Anterior cingulate cortex (tissue), 58 donors: ENCODE measurements around the gene TCF23.
"Not testable (repeated sequence)": the region's sequence is repeated elsewhere in the genome, so short reads cannot be mapped to it uniquely, and the experiment has no call there.

ENCODE experiments used
- DNase-seq, 58 donors: peaks; one replicate each; lab custom pipeline; 2025; lab: John Stamatoyannopoulos, UW

TCF23 gene

DNA sequence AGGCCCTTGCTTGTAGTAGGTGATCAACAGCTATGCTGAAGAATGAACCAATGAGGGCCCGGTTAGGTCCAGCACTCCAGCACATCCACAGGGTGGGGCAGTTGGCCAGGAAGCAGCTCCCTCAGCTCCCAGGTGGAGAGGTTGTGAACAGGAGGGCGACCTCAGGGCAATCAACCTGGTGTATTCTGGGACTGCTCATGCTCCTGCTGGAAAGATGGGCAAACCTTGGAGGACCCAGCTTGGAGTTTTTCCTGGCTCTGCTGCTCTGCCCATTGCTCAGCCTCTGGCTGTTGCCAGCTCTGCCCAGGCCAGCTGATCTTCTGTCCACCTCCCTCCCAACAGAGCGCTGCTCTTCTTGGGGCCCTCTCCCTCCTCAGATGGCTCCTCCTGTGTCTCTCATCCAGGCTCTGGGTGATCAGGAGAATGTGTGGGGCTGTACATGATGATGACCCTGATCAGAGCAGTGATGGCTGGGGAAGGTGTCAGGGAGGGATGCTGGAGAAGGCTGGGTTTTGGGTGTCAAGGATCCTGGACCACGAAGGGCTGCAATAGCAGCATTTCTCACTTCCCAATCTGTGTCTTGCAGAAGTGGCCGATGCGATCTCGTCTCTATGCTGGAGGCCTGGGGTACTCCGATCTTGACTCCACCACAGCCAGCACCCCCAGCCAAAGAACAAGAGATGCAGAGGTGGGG lies 3.4 kb downstream of the TCF23 start:
- DNase-seq: no peak

DNA sequence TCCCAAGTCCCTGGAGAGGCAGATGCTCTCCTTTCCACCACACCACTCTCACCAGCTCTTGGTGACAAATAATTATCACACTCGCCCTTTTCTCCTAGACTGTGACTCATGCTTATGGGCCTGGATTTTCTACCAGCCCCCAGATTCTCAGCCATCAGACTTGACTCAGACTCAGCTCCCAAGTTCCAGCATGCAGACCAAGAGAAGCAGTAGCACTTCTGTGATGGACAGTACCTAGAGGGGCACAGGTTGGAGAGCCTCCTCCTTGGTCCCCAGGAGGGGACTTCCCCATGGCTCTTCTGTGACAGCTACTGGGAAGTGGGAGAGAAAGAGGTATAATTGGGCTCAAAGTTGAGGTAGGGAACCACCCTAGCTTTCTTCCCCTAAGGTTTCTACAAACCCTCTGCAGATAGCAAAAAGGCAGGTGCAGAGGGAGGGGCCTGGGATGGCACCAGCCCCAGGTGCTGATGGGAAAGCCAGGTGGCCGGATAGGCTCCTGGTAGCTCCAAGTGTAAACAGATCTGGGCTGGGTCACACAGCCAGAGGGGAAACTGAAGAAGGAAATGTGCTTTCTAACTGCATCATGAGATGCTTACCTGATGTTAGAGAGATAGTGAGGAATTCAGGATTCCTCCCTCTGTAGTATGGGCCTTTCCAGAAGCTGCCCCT lies 4.1 kb downstream of the TCF23 start:
- DNase-seq: peak in 1 of 58 donors; percentile 37

DNA sequence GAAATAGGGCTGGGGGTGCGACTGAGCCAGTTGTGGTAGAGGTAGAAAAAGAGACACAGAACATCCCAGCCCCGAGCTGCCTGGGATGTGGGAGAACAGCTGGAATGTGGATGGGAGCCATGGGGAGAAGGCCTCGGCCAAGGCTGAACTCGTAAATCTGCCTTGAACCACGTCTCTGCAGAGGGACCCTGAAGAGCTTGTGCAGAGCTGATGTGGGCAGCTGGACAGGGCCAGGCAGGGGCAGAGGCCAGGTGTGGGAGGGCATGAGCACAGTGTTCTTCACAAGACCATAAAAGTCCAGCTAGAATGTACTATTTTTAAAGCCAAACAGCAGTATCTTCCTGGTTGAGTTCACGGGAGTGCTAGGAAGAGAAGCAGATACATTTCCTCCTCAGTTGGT lies 5.7 kb downstream of the TCF23 start:
- no peak for DNase-seq

DNA sequence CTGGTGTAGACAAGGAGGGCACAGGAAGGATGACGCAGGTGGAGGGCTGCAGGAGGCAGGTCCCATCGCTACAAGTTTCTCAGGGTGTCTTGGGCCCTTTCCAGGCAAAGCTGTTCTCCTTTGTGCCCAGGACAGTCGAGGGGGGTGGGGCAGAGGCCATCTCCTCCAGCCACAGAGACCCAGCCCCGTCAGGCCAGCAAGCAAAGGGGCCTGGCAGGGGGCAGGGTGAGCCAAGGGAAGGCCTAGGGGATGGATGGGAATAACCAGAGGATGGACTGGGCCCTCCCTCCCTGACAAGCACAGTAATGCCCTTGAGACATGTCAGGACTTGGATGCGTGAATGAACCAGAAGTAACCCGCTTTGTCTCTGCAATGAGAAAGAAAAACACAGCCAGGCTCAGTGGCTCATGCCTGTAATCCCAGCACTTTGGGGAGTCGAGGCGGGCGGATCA lies 6.3 kb downstream of the TCF23 start:
- DNase-seq: no peak

DNA sequence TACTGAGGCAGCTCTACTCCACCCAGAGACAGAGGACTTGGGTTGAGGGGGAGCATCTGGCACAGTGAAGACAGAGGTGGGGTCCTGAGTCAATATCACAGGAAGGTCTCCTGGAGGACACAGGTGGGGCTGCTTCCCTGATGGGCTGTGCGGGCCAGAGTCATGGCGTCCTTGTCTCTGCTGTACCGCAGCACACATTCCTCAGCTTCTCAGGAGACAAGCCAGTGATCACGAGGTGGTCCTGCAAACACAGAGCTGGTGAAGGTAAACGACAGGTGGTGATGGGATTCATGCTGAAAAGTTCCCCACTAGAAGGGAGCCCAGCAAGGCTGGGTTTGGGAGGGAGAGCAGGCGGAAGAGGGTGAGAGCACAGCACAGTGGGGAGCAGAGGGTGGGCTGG lies 9.7 kb downstream of the TCF23 start:
- no peak for DNase-seq

DNA sequence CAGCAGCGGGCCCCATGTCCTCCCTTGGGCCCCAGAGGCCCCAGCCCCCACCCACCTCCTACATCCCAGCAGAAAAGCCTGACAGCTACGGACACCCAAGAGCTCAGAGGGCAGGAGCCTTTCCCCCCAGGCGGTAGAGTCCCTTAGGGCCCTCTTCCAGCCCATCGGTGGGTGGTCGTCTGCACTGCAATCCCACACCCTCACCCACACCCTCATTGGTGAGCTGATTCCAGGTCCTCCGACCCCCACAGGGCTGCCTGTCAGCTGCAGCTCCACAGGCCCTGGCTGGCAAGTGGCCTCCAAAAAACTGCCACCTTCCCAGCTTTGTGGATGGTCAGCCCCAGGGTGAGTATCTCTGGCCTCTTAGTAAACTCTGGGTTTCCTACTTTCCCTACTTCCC lies 10.5 kb downstream of the TCF23 start:
- DNase-seq: no peak

DNA sequence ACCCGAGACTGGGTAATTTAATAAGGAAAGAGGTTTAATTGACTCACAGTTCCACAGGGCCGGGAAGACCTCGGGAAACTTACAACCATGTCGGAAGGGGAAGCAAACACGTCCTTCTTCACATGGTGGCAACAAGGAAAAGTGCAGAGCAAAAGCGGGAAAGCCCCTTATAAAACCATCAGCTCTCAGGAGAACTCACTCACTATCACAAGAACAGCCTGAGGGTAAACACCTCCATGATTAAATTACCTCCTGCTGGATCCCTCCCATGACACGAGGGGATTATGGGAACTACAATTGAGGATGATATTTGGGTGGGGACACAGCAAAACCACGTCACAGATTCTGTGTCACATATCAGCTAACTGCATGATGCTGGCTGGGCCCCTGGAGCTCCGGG lies 11.4 kb downstream of the TCF23 start:
- DNase-seq: no peak

DNA sequence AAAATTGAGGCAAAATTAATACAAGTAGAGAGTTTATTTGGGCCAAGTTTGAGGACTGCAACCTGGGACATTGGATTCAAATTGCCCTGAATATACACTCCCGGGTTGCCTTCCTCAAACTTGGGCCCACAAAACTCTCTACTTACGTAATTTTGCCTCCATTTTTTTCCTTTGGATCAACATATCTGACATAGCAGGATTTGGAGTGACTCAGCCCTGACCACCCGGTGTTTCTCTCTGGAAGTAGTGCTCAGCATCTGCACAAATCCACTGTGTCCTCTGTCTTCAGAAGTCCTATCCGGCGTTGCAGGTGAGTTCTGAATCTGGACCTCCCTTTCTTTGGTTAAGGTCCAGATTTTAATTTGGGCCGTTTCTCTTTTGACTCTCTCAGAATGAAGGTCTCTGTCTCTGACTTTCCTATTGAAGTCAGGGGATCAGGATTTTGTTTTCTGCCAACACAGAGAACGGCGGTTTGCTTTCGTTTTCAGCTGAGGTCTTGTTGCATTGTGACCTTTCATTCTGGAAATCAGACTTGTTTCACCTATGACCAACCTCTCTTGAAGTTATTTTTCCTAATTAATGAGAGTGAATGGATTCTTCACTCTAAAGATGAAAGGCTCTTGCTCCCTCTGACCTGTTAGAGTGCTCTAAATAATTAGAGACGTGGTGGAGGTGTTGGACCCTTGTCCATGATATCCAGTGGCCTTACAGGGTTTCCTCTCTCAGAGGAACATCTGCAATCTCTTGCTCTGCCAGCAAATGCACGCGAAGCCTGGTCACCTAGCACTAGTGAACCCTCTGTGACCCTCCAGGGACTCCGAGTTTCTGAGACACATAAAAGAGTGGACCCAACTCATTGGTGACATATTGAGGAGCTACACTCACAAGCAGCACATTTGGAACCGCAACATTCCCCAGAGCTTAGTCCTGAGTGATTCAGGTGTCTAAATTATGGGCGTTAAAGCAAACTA lies 13.6 kb downstream of the TCF23 start:
- no peak for DNase-seq

DNA sequence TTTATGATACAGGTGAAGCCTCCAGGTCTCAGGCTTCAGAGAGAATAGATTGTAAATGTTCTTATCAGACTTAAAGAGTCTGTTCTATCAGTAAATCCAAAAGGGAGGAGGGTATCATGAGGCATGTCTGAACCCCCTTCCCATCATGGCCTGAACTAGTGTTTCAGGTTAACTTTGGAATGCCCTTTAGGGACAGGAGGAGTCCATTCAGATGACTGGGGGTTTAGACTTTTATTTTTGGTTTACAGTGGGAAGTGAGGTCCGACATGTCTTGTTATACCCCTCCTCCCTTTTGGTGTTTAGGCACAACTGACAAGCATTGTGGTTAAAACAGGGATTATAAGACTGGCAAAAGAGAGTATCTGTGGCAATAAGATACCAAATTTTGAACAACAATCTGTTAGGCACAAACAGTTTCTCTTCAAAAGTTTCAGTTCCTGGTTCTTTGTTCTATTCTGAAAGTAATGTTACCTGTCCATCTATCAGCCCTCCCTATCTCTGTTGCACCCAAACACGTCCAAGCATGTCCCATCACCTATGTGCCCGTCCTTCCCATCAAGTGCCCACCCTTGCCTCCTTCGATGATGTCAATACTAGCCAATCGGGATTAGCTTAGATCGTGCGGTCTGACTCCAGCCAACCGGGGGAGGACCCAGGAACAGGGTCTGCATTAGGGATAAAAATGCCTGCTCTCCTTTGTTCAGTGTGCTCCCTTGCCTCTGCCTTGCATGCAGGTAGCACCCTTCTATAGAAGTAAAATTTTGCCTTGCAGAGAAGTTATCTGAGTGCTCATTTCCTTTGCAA lies 16.4 kb downstream of the TCF23 start:
- DNase-seq: no peak

DNA sequence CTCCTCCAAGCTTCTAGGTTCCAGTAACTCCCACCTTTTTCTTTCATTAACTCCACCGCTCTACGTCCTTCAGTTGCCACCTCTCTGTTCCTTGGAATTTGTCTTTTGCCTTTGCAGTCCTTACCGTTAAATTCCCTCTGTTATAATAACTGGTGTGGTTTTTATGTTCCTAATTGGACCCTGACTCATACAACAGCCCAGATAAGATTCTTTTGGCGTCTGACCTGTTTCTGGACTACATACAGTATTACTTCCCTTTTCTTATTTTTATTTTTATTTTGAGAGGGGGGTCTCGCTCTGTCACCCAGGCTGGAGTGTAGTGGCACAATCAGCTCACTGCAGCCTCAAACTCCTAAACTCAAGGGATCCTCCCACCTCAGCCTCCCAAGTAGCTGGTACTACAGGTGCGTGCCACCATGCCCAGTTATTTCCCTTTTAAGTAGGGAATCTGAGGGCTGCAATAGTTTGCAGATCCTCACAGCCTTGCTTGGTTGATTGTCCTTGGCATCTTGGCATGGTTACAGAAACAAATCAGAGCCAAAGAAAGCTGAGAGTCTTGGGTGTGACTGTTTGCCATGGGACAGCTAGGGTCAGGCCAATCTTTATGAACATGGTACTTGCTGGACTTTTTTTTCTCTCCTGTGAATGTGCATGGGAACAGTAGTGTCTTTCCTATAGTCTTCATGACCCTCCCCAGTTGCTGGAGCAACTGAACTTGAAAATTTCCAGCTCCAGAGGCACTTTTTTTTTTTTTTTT lies 22.0 kb downstream of the TCF23 start:
- DNase-seq: no peak

DNA sequence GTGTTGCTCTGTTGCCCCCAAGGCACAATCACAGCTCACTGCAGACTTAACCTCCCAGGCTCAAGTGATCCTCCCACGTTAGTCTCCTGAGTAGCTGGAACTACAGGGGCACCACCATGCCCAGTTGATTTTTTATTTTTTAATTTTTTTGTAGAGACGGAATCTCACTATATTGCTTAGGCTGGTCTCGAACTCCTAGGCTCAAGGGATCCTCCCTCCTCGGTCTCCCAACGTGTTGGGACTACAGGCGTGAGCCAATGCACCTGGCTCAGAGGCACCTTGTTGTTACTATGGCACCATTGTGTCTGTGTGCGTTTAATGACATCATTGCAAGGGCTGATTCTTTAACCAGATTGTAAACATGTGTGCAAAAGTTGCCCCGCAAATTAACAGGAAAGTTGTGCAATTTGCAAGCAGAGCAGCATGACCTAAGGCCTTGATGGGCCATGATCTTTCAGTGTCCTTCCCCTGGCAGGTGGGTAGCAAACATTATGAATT lies 22.6 kb downstream of the TCF23 start:
- DNase-seq: no peak

DNA sequence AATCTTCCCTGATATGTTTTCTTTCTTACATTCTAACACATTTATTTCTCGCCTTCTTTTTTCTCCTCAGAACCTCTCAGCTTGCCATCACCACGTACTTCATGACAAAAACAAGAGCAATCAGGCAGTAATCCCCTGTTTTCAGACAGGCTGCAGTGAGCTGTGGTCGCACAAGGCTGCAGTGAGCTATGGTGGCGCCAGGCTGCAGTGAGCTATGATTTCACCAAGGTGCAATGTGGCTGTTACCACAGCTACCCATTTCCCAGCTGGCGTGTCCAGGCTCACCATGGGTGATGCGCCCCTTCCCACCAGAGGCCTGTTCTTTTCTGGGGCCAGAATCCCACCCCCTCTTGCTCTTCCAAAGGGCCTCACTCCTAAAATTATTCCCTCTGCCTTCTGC lies 25.8 kb downstream of the TCF23 start:
- peak in 1 of 58 donors; percentile 14 for DNase-seq

DNA sequence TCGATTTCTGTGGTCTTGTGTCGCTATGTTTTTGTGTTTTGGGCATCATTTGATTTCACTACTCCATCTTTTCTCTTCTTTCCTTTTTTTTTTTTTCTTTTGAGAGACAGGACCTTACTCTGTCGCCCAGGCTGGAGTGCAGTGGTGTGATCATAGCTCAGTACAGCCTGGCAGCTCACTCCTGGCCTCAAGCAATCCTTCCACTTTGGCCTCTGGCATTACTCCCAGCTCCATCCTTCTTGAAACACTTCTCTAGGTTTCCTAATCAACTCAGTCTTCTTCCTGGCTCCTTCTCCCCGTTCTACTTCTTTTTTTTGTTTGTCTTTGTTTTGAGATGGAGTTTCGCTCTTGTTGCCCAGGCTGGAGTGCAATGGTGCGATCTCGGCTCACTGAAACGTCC lies 26.5 kb downstream of the TCF23 start:
- peak in 1 of 58 donors; percentile 1 for DNase-seq

DNA sequence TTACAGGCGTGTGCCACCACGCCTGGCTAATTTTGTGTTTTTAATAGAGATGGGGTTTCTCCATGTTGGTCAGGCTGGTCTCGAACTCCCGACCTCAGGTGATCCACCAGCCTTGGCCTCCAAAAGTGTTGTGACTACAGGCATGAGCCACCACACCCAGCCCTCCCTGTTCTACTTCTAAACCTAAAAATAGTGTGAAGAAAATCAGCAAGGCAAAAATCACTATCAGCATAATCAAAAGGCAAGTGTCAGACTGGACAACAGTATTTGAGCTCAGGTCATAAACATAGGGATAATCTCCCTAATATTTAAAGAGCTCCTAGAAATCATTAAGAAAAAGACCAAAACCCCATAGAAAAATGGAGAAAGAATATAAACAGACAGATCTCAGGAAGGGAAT lies 27.0 kb downstream of the TCF23 start:
- not testable (repeated sequence) for DNase-seq

DNA sequence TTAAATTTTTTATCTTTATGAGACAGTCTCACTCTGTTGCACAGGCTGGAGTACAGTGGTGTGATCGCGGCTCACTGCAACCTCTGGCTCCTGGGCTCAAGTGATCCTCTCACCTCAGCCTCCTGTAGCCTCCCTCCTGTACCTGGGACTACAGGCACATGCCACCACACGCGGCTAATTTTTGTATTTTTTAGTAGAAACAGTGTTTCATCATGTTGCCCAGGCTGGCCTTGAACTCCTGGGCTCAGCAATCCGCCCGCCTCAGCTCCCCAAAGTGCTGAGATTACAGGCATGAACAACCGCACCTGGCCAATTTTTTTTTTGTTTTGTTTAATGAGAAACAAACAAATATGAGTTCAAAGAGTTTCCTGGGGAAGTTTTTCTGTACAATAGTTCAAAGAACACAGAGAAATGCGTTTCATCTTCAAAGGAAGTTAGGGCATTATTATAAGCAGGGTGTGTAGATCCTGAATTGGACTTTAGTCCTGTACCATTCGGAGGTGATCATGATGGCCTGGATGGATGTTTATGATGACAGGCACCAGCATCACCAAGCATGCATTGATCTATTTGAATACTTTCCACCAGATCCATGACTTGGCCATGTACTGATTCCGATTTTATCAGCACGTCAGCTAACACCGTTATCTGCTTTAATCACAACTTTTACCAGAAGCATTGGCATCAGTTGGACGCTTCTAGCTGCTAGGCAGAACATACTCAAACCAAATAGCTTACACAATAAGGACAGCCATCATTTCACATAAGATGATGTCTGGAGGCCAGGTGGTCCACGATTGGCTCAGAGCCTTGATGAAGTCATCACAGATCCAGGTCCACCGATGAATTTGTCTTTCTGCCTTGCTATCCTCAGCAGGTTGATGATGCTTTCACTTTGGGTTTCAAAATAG lies 28.9 kb downstream of the TCF23 start:
- no peak for DNase-seq

DNA sequence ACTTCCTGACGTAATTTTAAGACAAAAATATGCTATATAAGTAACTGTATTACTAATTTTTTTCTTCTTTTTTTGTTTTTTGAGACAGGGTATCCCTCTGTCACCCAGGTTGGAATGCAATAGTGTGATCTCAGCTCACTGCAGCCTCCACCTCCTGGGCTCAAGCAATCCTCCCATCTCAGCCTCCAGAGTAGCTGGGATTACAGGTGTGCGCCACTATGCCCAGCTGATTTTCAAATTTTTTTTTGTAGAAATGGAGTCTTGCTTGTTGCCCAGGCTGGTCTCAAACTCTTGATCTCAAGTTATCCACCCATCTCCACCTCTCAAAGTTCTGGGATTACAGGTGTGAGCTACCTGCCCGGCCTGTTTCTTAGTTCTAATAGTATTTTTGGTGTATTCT lies 29.7 kb downstream of the TCF23 start:
- DNase-seq: no peak

DNA sequence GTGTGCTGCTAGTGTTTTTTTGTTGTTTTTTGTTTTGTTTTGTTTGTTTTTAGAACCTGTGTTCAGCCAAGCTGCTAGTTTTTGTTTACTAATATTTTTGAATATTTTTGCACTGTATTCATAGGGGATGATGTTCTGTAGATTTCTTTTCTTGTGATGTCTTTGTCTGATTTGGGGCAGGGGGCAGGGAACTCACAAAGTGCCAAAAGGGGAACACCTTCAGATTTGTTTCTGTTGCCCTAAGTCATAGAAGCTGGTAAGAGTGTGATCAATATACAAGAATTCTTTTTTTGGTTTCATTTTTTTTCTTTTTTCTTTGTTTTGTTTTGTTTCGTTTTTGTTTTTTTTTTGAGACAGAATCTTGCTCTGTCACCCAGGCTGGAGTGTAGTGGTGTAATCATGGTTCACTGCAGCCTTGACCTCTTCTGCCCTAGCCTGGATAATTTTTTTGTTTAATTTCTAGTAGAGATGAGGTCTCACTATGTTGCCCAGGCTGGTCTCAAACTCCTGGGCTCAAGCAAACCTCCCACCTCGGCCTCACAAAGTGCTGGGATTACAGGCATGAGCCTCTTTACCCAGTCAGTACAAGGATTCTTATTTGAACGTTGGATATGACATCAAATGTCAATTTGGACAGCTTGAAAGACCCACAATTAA lies 30.7 kb downstream of the TCF23 start:
- DNase-seq: no peak

DNA sequence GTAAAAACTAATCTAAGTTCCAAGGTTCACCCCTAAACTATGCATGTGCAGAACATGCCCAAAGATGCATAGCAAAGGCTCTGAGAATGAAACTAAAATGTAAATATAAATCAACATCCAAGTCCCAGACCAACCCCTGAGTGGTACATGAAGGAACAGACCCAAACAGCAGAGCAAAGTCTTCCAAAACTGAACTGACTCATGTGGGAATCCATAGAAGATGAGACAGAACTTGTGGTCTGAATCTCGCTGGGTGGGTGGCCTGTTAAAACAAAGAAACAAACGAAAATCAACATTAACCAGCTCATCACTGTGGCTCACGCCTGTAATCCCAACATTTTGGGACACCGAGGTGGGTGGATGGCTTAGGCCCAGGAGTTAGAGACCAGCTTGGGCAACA lies 33.5 kb downstream of the TCF23 start:
- DNase-seq: no peak
